OCI-M2 (cell line): ENCODE measurements around the gene OR2F1.
"Not testable (repeated sequence)": the region's sequence is repeated elsewhere in the genome, so short reads cannot be mapped to it uniquely, and the experiment has no call there.

Experiments used
- DNase-seq: peaks from one replicate; lab custom pipeline; 2025; ENCODE audit not compliant: unreplicated experiment; lab: John Stamatoyannopoulos, UW

The OR2F1 gene

DNA sequence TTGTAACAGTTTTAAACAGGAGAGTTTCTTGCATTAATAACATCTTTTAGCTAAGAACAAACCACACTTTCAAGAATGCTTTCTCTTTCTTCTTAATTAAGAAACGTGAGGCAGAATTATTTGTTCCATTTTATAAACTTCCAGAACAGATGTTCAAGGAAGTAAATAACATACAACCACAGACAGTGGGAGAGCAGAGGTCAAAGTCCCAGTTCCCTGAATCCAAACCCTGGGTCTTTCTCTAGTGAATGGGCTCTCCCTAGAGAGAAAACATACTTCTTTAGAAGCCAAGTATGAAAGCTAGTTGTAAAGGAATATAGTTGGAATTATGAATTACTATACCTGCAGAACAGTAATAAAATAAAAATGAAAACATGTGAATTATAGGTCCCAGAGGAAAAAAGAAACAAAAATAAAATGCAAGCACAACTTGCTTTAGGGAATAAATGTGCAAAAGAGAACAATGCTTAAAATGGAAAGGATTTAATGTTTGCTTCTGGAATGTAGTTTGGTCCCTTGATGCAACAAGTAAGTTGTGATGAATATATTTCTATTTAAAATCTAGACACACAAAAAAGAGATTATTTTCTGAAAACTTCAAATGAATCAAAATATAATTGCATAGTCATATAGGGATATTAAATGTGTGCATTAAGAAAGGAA, 51.5 kb downstream of the OR2F1 start:
- no peak for DNase-seq

DNA sequence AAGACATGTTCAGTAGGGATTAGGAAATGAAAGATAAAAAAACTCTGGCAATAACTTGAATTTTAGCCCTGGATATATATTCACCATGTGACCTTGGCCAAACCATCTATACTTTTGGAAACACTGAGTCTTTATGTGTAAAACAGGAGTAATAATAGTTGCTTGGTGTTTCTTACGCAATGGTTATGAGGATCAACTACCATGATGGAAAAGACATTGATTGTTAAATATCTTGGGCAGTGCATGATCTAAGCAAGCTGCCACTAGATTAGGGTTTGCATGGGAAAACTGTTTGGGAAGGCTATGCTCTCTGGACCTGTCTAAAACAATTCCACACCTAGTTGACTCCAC, 52.0 kb downstream of the OR2F1 start:
- DNase-seq = no peak

DNA sequence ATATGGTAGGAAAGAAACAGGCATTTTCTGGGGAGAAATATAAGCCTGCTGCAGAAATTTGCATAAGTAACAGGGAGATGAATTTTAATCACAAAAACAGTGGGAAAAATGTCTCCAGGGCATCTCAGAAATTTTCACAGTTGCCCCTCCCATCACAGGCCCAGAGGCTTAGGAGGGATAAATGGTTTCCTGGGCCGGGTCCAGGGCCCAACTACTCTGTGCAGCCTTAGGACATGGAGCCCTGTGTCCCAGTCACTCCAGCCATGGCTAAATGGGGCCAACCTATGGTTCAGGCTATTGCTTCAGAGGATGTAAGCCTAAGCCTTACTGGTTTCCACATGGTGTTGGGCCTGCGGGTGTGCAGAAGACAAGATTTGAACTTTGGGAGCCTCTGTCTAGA, 54.7 kb downstream of the OR2F1 start:
- no peak for DNase-seq

DNA sequence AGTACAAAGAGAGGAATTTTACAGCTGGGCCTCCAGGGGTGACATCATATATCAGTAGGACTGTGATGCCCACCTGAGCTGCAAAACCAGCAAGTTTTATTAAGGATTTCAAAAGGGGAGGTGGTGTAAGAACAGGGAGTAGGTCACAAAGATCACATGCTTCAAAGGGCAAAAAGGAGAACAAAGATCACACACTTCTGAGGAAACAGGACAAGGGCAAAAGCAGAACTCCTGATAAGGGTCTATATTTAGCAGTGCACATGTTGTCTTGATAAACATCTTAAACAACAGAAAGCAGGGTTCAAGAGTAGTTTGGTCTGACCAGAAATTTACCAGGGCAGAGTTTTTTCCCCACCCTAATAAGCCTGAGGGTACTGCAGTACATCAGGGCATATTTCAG, 55.4 kb downstream of the OR2F1 start:
- DNase-seq = not testable (repeated sequence)

DNA sequence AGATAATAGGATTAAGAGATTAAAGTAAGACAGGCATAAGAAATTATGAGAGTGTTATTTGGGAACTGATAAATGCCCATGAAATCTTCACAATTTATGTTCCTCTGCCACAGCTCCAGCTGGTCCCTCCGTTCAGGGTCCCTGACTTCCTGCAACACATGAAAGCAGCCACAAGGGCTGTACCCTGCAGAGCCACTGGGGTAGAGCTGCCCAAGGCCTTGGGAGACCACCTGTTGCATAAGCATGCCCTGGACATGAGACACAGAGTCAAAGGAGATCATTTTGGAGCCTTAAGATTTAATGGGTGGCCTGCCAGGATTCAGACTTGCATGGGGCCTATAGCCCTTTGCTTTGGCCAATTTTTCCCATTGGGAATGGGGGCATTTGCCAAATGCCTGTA, 56.2 kb downstream of the OR2F1 start:
- DNase-seq = not testable (repeated sequence)

DNA sequence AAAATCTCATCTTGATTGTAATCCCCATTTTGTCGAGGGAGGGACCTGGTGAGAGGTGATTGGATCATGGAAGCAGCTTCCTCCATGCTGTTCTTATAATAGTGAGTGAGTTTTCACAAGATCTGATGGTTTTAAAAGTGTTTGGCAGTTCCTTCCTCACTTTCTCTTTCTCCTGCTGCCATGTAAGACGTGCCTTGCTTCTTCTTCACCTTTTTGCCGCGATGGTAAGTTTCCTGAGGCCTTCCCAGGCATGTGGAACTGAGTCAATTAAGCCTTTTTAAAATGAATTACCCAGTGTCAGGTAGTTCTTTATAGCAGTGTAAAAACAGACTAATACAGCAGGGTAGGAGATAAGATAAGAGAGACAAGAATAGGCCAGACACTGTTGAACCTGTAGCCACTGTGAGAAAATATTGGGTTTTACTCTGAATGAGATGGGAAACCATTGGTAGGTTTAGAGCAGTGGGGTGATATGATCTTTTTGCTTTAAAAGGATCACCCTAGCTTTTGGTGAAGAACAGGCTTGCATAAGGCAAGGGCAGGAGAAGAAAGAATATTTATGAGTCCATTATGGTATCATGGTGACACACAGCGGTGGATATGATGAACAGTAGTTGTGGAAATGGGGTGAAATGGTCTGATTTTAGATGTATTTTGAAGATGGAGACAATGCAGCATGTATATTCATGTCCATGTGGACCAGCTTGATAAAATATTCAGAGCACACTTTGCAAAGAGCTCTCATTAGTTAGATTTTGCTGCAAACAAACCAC, 57.0 kb downstream of the OR2F1 start:
- no peak for DNase-seq
